Activated CD4-positive, alpha-beta T cell treated with anti-CD3 and anti-CD28 coated beads, Interleukin-2, amount 50 U/mL, for 24 hours (primary cell): ENCODE data around the gene MFSD1.

Source experiments
- DNase-seq, 2 donors: peaks; one replicate each; pipeline ENCODE4 v3.0.0-alpha.2; 2020; ENCODE audit warnings: low read depth in 1 of 2, low spot score in 1 of 2

MFSD1 gene

DNA sequence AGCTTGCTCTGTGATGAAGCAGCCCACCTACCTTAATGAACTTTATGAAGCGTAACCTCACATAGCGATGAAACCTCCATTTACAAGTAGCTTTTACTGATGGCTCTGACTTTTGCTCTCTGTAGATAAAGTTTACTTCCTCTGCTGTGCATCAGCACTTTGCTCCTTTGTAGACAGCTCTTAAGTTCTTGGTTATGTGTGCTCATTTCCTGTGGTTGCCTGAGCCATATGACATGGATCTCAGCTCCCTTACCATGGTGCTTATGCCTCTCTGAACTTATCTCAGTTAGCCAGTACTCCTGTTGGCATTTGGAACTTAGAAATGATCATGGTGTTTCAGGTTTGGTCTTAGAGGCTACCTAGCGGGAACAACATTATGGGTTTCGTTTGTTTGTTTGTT, 7.8 kb downstream of the MFSD1 start:
- DNase-seq, result no peak

DNA sequence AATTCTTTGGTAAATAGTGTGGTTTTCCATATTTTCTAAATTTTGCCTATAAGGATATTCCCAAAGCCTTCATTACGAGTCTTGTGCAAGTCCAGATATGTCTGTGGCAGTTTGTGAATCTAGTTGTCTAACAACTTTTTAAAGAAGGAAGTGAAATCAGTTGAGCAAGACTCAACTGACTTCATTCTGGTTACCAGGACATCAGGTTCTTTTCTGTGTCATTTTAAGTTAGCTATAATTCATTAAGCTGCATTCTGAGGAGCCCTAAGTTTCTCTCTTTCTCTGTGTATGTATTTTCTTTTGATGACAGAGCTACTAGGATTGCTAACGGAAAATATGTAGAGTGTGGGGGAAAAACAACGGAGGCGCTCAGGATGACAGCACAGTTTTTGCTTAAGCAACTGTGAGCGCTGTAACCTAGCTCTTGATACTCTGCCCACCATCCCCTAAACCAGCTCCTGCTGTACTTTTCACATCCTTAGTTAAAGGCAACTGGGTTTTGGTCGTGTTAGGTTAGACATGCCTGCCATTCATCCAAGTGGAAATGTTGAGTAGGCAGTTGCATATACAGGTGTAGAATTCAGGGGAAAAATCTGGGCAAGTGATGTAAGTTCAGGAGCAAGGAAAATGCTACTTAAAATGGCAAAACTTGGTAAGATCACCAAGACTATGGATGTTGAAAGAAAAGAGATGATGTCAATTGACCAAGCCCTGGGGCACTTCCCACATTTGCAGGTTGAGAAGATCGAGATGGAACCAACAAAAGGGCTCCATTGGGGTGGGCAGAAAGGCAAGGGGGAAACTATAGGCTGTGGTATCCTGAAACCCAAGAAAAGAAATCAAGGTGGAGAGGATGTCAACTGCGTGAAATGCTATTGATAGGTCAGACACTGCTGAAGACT, 9.2 kb downstream of the MFSD1 start:
- DNase-seq, result no peak

DNA sequence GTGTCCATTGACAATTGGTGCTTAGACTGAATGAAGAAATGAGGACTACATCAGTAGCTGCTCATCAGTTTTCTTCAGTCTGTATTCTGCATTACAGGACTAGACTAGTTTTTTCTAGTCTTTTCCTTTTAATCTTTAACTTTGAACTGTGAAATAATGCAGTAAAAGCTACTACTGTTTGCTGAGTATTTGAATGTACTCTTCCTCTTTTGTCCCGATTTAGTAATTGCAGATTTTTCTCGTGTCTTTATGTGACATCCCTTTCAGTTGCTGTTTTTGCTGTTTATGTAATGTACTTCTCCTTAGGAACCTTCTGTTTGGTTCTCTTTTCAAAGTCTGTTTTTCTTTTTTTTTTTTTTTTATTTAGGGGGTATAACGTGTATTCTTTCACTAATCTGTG, 17.4 kb downstream of the MFSD1 start:
- DNase-seq, result no peak

DNA sequence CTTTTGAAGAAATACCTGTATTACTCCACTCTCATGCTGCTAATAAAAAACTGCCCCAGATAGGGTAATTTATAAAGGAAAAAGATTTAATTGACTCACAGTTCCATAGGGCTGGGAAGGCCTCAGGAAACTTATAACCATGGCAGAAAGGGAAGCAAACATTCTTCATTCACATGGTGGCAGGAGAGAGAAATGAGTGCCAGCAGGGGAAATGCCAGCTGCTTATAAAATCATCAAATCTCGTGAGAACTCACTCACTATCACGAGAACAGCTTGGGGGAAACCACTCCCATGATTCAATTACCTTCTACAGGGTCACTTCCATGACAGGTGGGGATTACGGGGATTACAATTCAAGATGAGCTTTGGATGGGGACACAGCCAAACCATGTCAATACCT, 18.7 kb downstream of the MFSD1 start:
- no peak for DNase-seq

DNA sequence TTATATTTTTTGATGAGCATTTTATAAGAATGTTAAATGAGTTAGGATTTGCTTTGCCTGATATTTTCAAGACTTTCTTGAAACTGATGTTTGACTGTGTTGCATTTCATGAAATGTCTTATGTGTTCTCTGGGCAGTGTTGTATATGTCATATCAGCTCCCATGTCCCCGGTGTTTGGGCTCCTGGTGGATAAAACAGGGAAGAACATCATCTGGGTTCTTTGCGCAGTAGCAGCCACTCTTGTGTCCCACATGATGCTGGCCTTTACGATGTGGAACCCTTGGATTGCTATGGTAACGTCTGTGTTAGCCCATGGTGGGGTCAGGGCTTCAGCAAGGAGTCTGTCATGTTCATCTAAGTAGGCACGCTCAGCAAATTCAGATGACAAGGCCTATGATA, 20.0 kb downstream of the MFSD1 start:
- no peak for DNase-seq

DNA sequence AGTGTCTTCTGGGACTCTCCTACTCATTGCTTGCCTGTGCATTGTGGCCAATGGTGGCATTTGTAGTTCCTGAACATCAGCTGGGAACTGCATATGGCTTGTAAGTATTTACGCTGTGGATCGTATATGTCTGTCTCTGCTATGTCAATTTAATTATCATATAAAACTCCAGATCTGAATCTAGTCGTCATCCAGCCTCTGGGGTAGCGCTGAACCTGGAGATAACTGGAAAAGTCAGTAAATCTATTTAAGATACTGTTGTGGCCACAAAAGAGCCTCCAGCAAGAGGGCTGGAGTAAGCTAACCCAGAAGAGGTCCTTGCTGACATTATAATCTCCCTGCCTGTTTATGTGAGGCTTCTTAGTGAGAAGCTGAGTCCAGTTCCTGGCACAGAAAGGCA, 21.6 kb downstream of the MFSD1 start:
- DNase-seq, result no peak

DNA sequence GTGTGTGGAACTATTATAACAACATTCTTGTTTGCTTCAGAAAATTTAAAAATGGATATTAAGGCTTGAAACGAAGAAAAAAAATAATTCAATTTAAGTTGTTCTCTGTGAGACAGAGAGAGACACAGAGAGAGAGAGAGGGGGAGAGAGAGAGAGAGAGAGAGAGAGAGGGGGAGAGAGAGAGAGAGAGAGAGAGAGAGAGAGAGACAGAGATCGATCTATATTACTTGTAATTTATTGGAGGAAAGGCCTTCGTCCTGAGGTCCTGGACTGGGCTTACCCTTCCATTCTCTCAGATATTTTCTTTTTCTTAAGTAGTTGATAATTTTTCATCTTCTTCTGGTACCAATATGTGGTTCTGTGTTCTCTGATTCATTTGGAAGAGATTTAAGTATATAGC, 25.9 kb downstream of the MFSD1 start:
- DNase-seq, result no peak

DNA sequence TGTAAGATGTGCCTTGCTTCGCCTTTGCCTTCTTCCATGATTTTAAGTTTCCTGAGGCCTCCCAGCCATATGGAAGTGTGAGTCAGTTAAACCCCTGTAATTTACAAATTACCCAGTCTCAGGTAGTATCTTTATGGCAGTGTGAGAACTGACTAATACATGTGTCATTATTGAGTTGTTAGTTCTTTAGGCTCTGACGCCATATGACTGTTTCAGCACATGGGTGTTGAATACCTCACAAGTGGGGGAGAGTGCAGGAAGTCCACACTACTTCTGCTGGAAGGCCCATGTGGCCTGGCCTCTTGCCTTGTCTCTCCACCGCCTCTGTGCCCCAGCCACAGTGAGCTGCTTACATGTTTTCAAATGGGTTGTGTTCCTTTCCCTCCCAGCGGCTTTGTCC, 28.5 kb downstream of the MFSD1 start:
- DNase-seq, result no peak

DNA sequence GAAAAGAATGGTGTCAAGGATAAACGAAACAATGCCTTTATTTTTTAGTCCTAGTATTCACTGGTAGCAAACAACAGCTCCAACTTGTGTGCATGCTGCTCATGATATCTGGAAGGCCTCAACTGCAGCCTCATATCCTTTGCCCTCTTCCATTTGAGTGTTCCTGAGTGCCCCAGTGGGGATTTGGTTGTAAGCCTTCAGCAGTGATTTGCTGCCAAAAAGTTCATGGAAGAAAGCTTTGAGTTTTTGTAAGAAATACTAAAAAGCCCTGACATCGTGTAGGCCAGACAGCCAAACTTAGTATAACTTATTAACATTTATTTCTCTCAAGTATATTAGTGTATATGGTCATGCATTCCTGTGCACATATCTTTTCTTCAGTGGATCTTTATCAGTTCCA, 30.0 kb downstream of the MFSD1 start:
- no peak for DNase-seq

DNA sequence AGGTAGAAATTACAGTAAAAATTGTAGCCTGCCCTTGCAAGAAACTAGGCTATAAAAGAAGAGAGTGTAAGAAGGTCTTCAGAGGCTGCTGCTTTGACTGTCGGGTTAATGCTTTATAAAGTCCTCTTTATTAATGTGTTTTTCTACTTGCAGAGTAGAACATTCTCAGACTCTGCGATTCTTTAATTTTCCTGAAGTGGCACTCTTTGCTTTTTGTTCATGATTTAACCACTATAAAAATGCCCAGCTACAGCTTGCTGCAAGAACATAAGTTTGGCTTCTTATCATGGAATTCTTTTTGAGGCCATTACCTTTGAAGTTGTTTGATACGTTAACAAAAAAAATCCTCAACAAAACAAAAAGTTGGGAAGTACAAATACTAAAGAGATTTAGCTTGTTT, 33.8 kb downstream of the MFSD1 start:
- no peak for DNase-seq

DNA sequence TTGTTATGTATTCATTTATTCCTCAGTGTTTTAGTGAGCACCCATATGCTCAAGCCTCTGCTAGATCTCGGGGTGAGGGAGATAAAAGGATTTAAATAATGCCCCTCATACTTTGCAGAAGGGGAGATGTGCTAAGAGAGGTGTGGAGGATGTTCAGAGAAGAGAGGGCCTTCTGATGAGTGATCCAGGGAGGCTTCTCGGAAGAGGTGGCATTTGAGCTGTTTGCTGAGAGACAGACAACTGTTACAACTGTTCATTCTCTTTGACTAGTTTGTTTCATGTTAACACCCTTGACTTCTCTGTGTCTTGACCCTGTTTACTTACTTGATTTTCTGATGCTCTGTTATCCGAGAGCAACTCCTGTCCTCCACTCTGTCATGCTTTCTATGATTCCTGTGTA, 34.5 kb downstream of the MFSD1 start:
- DNase-seq, result no peak

DNA sequence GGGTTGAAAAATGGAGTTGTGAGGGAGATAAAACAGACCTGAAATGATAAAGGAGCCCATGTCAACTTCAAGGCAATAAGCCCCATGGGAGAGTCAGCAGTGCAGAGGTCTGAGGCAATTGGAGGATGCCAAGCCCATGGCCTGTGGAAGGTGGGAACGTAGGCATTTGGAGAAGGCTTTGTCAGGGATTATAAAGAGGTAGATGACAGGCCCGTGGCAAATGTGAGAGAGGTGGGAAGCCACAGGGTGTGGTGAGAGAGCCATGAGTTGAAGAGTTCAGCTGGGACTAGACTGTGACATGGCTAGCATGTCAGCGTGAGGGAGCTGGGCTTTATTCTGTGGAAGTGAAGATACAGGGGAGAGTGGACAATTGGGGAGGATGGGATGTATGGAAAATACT, 35.4 kb downstream of the MFSD1 start:
- DNase-seq, result no peak

DNA sequence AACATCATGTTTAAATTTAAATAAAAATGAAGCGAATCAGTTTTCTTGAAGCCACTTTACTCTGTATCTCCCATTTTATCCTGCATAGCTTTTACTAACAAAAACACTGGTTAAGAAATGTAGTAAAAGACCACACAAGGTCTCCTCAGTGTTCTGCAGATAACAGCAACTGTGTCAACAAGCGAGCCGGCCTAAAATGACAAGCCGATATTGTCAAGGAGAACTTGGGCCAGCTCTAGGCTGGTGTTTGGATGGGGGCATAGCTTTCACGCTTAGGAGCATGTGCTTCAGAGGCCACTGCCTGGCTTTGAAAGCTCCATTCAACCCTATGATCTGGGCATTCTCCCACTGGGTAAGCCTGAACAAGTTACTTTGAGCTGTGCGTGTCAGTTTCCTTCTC, 38.1 kb downstream of the MFSD1 start:
- no peak for DNase-seq

DNA sequence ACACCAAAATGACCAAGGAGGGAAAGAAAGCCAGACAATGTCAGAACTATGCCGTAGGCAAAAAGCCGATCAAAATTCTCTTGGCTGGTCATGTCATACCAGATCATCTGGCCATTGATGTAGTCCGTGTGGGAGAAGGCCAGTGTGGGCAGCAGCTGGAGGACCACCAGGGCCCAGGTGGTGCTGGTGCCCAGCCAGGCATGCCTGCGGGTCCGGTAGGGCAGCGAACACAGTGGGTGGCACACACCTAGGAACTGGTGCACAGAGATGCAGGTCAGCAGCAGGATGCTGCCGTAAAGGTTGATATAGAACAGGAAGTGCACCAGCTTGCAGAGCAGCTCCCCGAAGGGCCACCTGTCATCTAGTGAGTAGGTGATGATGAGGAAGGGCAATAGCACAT, 39.5 kb downstream of the MFSD1 start:
- DNase-seq, result no peak

DNA sequence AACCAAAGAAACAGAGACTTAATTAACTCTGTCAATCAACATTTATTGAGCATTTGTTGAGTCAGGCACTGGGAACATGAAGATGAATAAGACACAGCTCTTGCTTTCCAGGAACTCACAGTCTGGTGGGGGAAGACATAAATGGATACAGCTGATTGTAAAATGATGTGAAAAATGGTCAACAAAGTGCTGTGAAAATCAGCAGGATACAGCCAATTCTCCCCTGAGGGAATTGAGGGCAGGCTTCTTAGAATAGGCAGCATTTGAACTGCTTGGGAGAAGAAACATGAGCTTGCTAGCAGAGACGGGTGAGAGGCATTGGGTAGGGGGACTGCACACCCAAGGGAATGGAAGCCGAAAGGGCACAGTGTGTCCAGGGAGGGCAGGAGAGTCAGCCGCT, 41.1 kb downstream of the MFSD1 start:
- no peak for DNase-seq

DNA sequence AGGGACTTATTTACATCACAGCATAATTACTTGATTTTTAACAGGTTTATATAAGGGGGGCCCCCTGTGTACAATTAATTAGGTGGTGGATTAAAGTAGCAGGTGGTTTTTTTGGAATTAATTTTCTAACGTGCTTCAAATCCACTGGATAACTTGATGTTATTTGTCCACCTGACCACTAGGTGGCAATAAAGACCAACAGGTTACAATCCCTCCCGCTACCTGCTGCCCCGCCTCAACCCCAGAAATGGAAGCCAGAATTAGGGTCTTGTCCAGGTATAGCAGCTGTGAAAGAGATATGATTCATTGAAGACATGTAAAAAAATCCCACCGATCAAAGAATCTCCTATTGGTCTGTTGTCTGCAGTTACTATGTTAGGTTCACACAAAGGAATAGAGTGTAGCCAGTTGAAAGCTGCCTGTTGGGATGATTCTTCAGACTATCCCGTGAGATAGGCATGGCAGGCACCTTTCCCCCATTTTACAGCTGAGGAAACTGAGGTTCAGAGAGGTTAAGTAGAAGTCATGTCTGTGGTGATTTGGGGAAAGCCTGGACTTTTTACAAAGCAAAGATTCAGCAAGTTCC, 44.0 kb downstream of the MFSD1 start:
- peak in 1 of 2 donors; percentile 27 for DNase-seq

DNA sequence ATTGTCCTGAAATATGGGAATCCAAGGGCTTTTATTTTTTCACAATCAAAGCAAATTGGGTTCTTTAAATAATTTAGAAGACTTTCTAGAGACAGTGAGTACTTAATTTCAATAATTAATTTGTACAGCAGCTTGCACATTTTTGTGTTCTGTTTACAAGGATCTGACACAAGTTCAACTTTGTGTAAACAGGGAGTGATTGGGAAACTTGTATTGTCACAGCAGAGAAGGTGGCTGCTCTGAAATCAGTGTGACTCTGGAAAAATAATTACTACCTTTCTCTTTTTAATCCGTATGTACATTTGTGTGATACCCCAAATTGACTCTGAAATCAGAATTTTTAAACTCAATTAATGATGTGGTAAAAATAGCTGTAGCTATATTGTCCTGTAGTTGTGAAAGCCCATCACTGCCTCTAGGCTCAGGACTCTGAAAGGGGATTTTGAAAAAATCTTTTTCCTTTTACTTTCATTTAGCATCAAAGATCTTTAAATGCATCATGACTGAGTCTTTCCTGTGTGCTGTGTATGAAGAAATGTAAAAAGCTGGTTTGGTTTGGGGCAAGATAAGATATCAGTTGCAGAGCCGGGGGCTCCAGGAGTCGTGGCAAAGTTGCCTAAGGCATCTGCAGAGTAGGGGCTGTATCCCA, 45.1 kb downstream of the MFSD1 start:
- DNase-seq, result no peak

DNA sequence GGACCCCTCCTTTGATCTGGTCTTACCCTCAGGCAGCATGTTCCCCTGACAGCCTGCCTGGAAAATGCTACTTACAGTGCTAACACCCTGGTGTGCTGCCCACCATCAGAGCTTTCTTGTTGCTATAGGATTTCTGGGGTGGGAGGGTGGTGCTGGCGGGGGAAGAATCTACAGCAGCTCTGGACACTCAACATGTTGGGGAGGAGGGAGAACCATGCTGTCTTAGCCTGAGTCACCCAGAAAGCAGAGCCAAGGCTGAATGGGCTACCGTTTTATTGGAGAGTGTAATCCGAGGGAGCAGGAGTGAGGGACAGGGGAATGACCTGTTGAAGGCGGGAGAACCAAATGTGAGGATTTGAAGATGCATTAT, 45.6 kb downstream of the MFSD1 start:
- DNase-seq, result no peak

DNA sequence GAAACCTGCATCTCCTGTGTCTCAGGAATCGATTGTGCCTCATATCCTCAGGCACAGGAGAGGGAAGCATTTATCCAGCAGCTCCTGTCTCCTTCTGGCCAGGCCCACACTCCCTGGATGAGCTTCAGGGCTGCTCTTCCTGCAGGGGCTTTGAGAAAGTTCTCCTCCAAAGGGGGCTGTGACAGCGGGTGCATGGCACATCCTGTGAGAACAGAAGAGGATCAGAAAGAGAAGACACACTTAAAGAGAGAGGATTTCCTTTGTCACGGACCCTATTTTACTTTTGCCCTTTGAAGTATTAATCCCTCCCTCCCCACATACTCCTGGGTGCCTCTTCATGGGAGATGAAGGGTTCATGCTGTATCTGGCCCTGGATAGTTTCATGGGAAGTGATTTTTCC, 46.0 kb downstream of the MFSD1 start:
- DNase-seq, result no peak

DNA sequence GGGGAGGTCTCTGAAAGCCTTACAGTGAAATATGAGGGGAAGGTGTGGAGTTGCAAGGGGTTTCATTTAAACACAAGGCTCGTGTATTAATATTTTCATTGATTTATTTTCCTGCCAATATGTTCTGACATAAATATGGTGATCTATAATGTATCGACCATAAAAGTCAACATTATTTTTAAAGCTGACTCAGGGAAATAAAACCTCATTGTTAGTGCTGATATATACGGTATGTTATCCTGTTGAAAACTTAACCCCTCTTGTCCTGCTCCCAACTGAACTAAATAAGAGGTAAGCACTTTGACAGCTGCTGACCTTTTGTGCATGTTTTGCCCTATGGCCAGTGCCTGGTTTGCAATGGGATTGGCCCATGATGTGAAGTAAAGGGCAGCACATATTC, 47.9 kb downstream of the MFSD1 start:
- DNase-seq, result no peak

DNA sequence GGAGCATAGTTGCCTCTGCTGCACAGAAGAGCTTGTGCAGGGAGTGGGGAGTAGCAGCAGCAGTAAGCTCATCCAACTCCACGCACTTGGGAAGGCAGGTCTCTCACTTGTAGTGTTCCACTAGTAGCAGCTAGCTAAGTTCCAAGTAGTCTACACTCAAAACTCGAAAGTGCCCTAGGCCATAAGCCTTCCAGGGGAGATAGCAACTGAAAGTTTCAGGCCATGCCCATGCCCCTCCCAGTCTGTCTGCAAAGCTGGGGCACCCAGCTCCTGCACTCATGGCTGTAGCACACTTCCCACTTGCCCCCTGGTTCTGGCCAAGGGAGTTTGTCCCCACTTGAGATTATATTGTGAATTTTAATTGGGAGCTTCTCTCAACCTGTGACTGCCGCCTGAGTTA, 57.5 kb downstream of the MFSD1 start:
- no peak for DNase-seq

DNA sequence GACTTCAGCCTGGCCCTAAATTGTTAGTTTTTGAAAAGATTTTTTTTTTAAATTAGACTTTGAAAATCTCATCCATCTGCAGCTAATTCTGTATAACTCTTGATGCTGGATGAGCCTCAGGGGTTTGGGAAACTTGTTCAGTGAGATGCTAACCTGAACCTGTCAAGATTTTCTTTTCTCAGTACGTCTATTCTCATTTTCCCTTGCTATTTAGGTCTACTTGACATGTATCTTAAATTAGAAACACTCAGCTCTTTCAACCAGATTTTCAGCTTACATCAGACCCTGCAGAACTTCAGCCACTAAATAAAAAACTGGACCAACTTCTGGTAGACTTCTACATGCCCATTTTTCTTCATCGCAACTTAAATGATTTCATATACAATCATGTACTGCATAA, 61.4 kb downstream of the MFSD1 start:
- no peak for DNase-seq

DNA sequence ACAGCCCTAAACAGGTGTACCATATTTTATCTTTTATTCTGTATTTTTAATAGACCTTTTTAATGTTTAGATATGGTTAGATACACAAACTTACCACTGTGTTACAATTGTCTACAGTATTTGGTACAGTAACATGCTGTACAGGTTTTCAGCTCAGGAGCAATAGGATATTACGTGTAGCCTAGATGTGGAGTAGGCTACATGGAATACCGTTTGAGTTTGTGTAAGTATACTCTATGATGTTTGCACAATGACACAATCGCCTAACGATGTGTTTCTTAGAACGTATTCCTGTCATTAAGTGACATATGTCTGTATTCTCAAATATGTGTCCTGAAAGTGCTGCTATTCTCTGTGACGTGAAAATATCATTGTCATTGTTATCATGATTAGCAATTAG, 62.6 kb downstream of the MFSD1 start:
- no peak for DNase-seq
